Raji (cell line): Measurements from ENCODE around the gene RGS19.

Experiments
- POLR2A ChIP-seq: IDR thresholded peaks from 2 replicates; pipeline ENCODE4 v1.6.1; 2011; ENCODE audit warnings: low read depth, low read length, control low read depth; ENCODE audit not compliant: insufficient read depth

The RGS19 gene

GRCh38 chr20:64082126-64082731, 2.9 kb upstream of the RGS19 start:
- TF ChIP-seq POLR2A = no peak

GRCh38 chr20:64081624-64081964, 2.3 kb upstream of the RGS19 start:
- no peak for TF ChIP-seq POLR2A

- no peak for TF ChIP-seq POLR2A
Measured at GRCh38 chr20:64080813-64081623, 1.7 kb upstream of the RGS19 start.

GRCh38 chr20:64080013-64080812, 895 bp upstream of the RGS19 start, which contains the start of gene OPRL1:
Gene OPRL1, plus strand, starts transcription at chr20:64080082. Its CDS starts 12,639 bp downstream, at chr20:64092721.
- TF ChIP-seq POLR2A = peak; percentile 56

GRCh38 chr20:64078934-64079272, 415 bp downstream of the RGS19 start:
- no peak for TF ChIP-seq POLR2A

- TF ChIP-seq POLR2A = peak; percentile 39; the same call in 1 of the 2 replicates
Measured at GRCh38 chr20:64077876-64078551, 1.3 kb downstream of the RGS19 start.

GRCh38 chr20:64077541-64077875, 1.8 kb downstream of the RGS19 start:
- peak; percentile 45; the same call in 1 of the 2 replicates for TF ChIP-seq POLR2A

- TF ChIP-seq POLR2A = no peak
Measured at GRCh38 chr20:64077094-64077493, 2.2 kb downstream of the RGS19 start.

- no peak for TF ChIP-seq POLR2A
Measured at GRCh38 chr20:64076061-64076997, 3.0 kb downstream of the RGS19 start.

GRCh38 chr20:64075556-64075955, 3.8 kb downstream of the RGS19 start:
- TF ChIP-seq POLR2A = no peak

GRCh38 chr20:64074963-64075362, 4.4 kb downstream of the RGS19 start:
- no peak for TF ChIP-seq POLR2A

- TF ChIP-seq POLR2A = no peak
Measured at GRCh38 chr20:64074184-64074789, 5.0 kb downstream of the RGS19 start.

GRCh38 chr20:64073476-64074183, 5.7 kb downstream of the RGS19 start:
- TF ChIP-seq POLR2A = no peak
